ENCODE results near the gene ZMYM2. TPM values are rescaled to one million over a fixed set of nuclear protein-coding genes. Genes with fewer than 3 reads are reported as not detected.

Gene ZMYM2
- total RNA-seq (100 to 1,000 TPM; 103 to 115 TPM), total RNA-seq (169 to 233 reads per million in 2 donors)

DNA sequence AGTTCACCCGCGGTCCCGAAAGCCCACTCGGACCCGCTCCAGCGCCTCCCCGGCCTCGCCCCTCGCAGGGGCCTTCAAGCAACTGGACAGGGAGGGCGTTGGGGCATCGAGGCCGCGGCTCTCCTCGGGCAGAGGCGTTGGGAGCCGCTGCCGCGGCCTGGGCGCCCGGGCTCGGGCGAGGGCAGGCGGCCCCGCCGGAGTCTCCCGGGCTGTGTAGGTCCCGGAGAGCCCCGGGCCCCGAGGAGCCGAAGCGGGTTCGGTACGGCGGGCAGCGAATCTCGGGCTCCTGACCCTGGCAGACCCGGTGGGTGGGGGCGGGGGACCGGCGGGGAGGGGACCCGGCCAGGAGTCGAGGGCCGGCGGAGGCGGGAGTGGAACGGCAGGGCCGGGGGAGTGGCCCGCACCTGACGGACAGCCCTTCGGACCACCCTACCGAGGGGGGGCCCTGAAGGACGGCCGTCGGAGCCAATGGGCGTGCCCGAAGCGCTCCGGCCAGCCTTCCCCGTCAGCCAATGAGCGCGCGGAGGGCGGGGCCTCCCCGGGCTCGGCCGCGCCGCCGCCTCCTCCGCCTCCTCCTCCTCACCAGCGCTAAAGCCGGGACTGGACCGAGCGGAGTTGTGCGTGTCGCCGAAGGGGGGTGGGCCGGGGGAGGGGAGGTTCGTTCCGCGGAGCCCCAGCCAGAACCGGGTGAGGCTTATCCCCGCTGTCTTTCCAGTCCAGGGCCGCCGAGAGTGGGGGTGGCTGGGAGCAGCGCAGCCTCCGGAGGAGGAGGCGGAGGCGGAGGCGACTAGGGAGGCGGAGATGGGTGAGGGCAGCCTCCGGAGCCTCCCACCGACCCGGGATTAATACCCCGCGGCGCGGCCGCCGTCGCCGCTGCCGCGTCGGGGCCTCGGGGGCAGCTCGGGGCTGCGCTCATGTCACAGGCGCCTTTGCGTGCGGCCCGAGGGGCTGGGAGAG lies at the start of gene ZMYM2:
ZMYM2 (plus strand) TSS at position 573 of the 957 bp plus-strand sequence. CDS start 34,346 bp downstream, outside the sequence.
- peak; percentile 80 for ATAC-seq
- H3K9me3 ChIP-seq (ENCODE audit: control insufficient read depth, low read length, poor library complexity, severe bottlenecking), result no peaks in the 10 kb centered on the region
- peaks cover 2% of the 10 kb centered on the region for H3K36me3 Mint-ChIP-seq (ENCODE audit: low read depth)
- peak within 1 kb of the TSS; percentile 95 for H3K27ac Mint-ChIP-seq
- H3K4me3 Mint-ChIP-seq, result peak within 1 kb of the TSS; percentile 99
- H3K4me1 Mint-ChIP-seq, result peaks cover 20% of the 10 kb centered on the region
- H3K27me3 Mint-ChIP-seq, result no peaks in the 10 kb centered on the region
- DNase-seq, result peak; percentile 93 to 98 (median 97)

DNA sequence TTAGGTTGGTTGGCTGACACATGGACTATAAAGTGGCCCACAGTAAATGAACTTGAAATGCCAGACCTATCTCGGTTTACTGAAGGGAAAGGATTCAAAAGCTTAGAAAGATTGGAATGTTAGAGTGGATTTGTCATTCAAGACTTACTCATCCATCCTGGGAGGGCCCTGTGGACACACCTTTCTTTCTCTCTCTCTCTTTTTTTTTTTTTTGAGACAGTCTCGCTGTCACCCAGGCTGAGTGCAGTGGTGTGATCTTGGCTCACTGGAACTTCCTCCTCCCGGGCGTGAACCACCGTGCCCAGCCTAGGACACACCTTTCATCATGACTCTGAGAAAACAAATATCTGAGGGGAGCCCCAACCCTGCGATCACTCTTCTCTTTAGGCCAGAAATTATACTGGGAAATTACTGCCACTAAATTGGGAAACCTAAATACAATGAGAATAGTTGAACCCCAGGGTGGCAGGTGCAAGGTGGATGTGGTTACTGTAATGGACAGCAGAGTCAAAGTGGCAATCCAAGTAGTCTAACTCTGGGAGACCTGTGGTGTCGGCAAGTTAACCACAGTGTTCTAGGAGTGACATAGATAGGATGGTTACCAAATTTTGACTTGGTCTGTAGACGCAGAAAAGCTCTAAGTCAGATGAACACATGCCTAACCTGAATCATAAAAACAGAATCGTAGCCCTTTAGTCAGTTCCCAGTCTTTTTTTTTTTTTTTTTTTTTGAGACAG lies 48.0 kb upstream of the ZMYM2 start:
- Mint-ChIP-seq H3K4me3 (no peak overlapping the region), H3K36me3 (ENCODE audit: low read depth) (peaks cover 1% of the 10 kb centered on the region), H3K27me3 (no peaks in the 10 kb centered on the region), H3K27ac (peak overlapping the region; percentile 32), H3K4me1 (no peaks in the 10 kb centered on the region)
- H3K9me3 ChIP-seq (ENCODE audit: control insufficient read depth, low read length, poor library complexity, severe bottlenecking), result no peaks in the 10 kb centered on the region
- no peak for ATAC-seq
- no peak for DNase-seq

DNA sequence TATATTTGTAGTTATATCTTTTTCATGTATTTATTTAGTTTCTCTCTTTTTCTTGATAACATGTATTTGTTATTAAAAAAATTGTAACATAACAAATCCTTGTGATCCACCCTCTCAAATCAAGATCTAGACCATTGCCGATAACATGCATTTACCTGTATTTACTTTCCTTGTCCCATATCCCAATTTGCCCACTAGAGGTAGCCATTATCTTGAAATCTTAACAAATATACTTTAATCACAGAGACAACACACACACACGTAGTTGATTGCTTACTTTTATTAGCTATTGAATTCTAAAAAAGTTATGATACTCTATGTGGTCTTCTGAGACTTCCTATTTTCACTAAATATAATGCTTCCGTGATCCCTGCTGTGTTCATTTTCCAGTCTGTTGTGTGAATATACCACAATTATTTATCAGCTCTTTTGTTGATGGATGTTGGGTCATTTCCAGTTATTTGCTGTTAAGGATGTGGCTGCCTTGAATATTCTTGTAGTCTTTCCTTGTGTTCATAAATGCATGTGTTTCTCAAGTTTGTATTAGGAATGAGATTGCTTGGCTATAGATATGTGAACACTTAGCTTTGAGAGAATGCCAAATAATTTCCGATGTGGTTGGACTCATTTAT lies 31.3 kb upstream of the ZMYM2 start:
- H3K27ac Mint-ChIP-seq, result no peak overlapping the region
- ATAC-seq (peak; percentile 51), DNase-seq (no peak)
- no peaks in the 10 kb centered on the region for H3K9me3 ChIP-seq (ENCODE audit: control insufficient read depth, low read length, poor library complexity, severe bottlenecking)
- H3K4me1 Mint-ChIP-seq, result peaks cover 3% of the 10 kb centered on the region
- H3K36me3 Mint-ChIP-seq (ENCODE audit: low read depth), result no peaks in the 10 kb centered on the region
- H3K27me3 Mint-ChIP-seq, result no peaks in the 10 kb centered on the region
- H3K4me3 Mint-ChIP-seq, result no peak overlapping the region

DNA sequence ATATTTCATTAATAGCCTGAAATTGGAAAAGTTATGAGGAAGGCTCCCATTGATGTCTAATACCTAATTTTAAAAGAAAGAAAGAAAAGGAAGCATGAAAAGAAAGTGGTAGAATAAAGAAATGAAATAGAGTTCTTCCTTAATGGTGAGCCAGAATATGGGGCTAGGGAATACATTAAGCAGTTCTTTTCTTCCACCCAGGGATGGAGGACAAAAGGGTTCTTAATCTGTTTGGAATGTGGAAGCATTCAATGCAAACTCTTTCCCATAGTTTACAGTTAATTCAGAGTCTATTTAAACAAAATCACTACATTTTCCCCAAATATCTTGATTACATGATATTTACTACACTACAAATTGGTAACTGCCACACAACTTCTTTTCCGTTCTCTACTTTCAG lies 18.4 kb upstream of the ZMYM2 start:
- no peak overlapping the region for H3K27ac Mint-ChIP-seq
- peaks cover 23% of the 10 kb centered on the region for H3K27me3 Mint-ChIP-seq
- DNase-seq (no peak), ATAC-seq (no peak)
- no peak overlapping the region for H3K4me3 Mint-ChIP-seq
- no peaks in the 10 kb centered on the region for H3K9me3 ChIP-seq (ENCODE audit: control insufficient read depth, low read length, poor library complexity, severe bottlenecking)
- H3K4me1 Mint-ChIP-seq, result no peaks in the 10 kb centered on the region
- peaks cover 2% of the 10 kb centered on the region for H3K36me3 Mint-ChIP-seq (ENCODE audit: low read depth)

DNA sequence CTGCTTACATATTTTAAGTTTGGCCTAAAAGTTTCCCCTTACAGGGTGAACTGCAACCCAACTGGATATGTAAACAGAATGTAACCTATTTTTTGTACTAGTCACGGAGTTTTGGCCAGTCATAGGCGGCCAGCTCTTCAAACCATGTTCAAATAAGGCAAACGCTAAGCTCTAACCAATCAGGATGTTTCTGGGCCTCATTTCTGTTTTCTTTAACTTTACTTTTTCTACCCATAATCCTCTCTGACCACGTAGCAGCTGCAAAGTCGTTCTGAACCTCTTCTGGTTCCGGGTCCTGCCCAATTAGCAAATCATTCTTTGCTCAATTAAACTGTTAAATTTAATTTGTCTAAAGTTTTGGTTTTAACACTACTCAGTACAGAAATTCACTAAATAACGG lies 8.2 kb upstream of the ZMYM2 start:
- H3K36me3 Mint-ChIP-seq (ENCODE audit: low read depth), result peaks cover 3% of the 10 kb centered on the region
- H3K9me3 ChIP-seq (ENCODE audit: control insufficient read depth, low read length, poor library complexity, severe bottlenecking), result no peaks in the 10 kb centered on the region
- H3K27me3 Mint-ChIP-seq, result peaks cover 12% of the 10 kb centered on the region
- peaks cover 2% of the 10 kb centered on the region for H3K4me1 Mint-ChIP-seq
- ATAC-seq (no peak), DNase-seq (no peak)
- no peak overlapping the region for H3K27ac Mint-ChIP-seq
- H3K4me3 Mint-ChIP-seq, result no peak overlapping the region

DNA sequence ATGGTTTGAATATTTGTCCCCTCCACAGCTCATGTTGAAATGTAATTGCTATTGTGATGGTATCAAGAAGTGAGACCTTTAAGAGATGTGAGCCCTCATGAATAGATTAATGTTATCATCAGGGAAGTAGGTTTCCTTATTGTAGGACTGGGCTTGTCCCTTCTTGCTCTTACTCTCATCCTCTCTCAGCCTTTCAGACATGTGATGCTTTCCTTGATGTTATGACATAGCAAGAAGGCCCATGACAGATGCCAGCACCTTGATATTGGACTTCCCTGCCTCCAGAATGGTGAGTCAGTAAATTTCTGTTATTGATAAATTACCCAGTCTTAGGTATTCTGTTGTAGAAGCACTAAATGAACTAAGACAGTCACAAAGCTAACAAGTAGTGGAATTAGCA lies 5.7 kb upstream of the ZMYM2 start:
- Mint-ChIP-seq H3K4me1 (peaks cover 2% of the 10 kb centered on the region), H3K4me3 (no peak overlapping the region), H3K27me3 (peaks cover 6% of the 10 kb centered on the region), H3K27ac (no peak overlapping the region), H3K36me3 (ENCODE audit: low read depth) (peaks cover 3% of the 10 kb centered on the region)
- DNase-seq (no peak), ATAC-seq (no peak)
- H3K9me3 ChIP-seq (ENCODE audit: control insufficient read depth, low read length, poor library complexity, severe bottlenecking), result no peaks in the 10 kb centered on the region

DNA sequence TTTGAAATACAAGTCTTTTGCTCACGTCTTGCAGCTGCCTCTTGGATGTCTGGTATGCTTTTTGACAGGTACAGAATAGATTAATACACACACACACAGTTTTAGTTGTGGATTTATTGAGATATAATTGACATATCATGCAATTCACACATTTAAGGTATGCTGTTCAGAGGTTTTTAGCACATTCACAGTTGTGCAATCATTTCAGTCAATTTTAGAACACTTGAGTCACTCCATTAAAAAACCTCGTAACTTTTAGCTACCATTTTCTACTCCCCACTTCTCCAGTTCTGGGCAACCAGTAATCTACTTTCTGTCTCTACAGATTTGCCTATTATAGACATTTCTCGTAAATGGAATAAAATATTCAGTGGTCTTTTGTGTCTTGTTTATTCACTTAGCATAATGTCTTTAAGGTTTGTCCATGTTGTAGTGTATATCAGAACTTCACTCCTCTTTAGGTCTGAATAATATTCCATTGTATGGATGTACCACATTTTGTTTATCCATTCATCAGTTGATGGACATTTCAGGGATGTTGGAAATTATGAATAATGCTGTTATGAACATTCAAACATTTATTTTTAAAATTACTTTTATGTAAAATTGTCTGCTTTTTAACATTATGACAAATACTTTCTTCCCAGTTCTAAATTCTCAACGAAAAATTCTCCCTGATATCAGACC lies 2.5 kb upstream of the ZMYM2 start:
- ATAC-seq (no peak), DNase-seq (no peak)
- Mint-ChIP-seq H3K4me3 (no peak overlapping the region), H3K36me3 (ENCODE audit: low read depth) (peaks cover 5% of the 10 kb centered on the region), H3K27ac (no peak overlapping the region), H3K27me3 (no peaks in the 10 kb centered on the region), H3K4me1 (peaks cover 13% of the 10 kb centered on the region)
- no peaks in the 10 kb centered on the region for H3K9me3 ChIP-seq (ENCODE audit: control insufficient read depth, low read length, poor library complexity, severe bottlenecking)

DNA sequence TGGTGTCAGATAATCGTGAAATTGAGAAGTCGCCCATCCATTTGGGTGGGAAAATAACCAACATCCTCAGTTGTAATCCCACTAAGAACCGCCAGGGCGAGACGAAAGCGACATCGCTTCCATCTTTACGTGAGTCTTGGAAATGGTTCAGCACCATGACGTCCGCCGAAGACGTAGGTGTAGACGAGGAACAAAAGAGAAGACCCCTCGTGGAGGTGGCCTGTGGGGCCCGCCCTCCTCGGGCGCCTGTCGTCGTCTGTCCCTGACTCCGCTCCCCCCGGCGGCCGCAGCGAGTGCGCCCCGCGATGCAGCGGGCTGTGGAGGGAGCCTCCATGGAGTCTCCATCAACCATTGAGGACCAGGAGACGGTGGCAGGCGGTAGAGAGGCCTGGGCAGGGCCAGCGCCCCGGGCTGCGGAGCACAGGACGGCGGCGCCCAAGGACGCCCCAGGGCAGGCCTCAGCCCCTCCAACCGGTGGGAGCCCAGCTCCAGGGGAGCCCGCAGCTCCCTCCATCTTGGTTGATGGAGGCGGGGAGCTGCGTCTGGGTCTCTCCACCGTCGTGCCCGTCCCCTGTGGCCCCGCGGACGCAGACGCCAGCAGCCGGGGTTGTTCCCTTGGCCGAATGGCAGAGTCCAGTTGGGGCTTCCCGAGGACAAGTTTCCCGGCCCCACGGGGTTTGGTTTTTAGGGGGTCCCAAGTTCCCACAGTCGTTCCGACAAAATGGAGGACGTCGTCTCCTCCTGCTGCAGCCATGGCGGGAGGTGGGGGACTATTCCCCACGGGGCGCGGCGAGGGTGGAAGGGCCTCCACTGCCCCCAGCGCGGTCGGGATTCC lies 990 bp upstream of the ZMYM2 start:
- Mint-ChIP-seq H3K4me1 (peaks cover 20% of the 10 kb centered on the region), H3K27me3 (no peaks in the 10 kb centered on the region), H3K27ac (peak overlapping the region; percentile 49), H3K4me3 (peak overlapping the region; percentile 83), H3K36me3 (ENCODE audit: low read depth) (peaks cover 2% of the 10 kb centered on the region)
- ATAC-seq (peak; percentile 42), DNase-seq (peak; percentile 59 to 72 (median 71))
- H3K9me3 ChIP-seq (ENCODE audit: control insufficient read depth, low read length, poor library complexity, severe bottlenecking), result no peaks in the 10 kb centered on the region

DNA sequence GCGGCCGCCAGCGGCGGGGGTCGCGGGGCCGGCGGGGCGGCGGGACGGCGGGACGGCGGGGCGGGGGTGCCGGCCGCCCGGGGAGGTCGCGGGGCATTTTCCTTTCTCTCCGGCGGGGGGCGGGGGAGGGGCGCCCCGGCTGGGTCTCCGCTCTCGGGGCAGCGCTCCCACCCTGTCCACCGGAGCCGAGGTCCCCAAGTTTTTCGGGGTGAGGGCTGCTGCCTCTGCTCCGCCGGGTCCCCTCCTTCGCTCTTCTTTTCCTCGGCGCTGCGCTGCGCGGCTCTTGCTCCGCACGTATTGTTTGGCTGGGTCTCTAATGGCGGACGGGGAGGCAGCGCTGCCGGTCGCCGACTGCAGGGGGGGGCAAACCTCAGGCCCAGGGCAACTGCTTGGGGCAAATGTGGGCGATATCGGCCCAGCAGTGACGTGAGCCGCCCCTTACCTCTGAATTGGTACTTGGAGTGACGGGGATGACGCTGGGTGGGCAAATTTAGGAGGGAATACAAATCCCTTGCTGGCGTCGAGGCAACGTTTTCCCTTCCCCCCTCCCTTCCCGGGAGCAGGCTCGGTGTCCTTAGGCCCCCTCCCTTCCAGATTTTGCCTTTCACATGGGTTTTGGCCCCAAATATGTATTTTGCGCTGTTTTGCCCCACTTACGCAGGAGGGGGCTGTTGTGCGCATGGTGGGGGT lies 759 bp downstream of the ZMYM2 start:
- Mint-ChIP-seq H3K27ac (peak overlapping the region; percentile 95), H3K4me3 (peak overlapping the region; percentile 99), H3K36me3 (ENCODE audit: low read depth) (peaks cover 2% of the 10 kb centered on the region), H3K27me3 (no peaks in the 10 kb centered on the region), H3K4me1 (peaks cover 20% of the 10 kb centered on the region)
- DNase-seq (peak; percentile 58 to 61 (median 61)), ATAC-seq (peak; percentile 24)
- H3K9me3 ChIP-seq (ENCODE audit: control insufficient read depth, low read length, poor library complexity, severe bottlenecking), result no peaks in the 10 kb centered on the region

DNA sequence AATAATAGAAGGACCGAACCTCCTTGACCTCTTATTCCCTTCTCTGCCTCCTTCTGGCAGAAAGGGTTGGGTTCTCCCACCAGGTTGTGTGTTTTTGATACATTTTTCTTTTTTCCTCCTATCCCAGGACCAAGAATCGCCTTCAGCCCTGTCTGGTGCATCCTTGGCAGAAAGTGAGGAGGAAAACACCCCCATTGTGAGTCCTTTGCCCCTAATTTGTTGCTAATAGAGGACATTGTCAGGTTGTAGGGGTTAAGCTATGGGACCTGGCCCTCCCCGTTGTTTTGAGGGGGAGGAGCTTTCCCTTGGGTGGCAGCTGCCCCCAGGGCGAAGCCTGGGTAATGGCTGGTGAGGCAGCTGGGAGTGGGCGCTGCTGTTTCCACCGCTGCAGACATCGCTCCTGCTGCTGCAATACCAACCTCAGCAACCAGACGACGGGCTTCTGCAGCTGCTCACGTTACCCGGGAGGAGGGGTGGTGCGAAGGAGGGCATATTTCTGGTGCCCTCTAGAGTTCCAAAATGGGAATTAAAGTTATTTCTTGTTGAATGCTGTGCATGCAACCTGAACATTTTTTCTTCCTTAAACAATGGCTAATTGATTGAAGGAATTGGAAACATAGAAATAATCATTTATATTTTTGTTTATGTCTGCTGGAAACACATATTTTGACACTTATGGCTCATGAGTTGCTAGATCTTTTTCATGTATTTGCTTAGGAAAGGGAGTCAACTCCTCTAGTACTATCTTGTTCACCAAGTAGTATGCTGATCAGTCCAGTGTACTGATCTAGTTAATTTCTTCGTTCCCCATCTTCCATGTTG lies 1.5 kb downstream of the ZMYM2 start:
- ATAC-seq (peak; percentile 59), DNase-seq (peak; percentile 70 to 81 (median 74))
- Mint-ChIP-seq H3K4me3 (peak overlapping the region; percentile 99), H3K27ac (peak overlapping the region; percentile 95), H3K4me1 (peaks cover 20% of the 10 kb centered on the region), H3K27me3 (no peaks in the 10 kb centered on the region), H3K36me3 (ENCODE audit: low read depth) (peaks cover 2% of the 10 kb centered on the region)
- H3K9me3 ChIP-seq (ENCODE audit: control insufficient read depth, low read length, poor library complexity, severe bottlenecking), result no peaks in the 10 kb centered on the region

DNA sequence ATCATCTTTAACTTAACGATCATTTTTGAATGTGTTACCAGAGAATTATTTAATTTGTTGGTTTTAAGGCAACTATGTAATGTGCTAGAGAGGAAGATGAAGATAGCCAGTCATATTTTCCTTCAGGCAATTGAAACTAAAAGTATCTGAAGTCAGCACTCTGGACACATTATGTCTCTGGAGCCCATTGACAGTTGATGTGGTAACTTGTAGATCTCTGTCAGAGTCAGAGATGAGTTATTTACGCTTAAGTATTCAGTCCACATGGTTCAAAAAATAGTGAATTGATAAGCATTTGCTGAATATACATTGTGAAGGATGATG lies 2.1 kb downstream of the ZMYM2 start:
- peaks cover 20% of the 10 kb centered on the region for H3K4me1 Mint-ChIP-seq
- peaks cover 2% of the 10 kb centered on the region for H3K36me3 Mint-ChIP-seq (ENCODE audit: low read depth)
- no peaks in the 10 kb centered on the region for H3K27me3 Mint-ChIP-seq
- H3K27ac Mint-ChIP-seq, result peak overlapping the region; percentile 95
- ATAC-seq (no peak), DNase-seq (no peak)
- peak overlapping the region; percentile 99 for H3K4me3 Mint-ChIP-seq
- no peaks in the 10 kb centered on the region for H3K9me3 ChIP-seq (ENCODE audit: control insufficient read depth, low read length, poor library complexity, severe bottlenecking)

Measured in T-helper 17 cell (primary cell).